ENCODE data around the gene LTBP1. TPM values are rescaled to one million over a fixed set of nuclear protein-coding genes. Genes with fewer than 3 reads are reported as not detected.

LTBP1 gene
- total RNA-seq, 1 donor from 2014 or later, result 327 TPM

GRCh38 chr2:32997705-32998104, 51.0 kb downstream of the LTBP1 start:
- TF ChIP-seq CTCF (IDR thresholded peaks at IDR 0.05; ENCODE audit: unreplicated experiment), result no peak
- Mint-ChIP-seq H3K27me3 (ENCODE audit: unreplicated experiment) (peaks cover 11% of the 10 kb centered on the region), H3K9me3 (ENCODE audit: unreplicated experiment) (no peaks in the 10 kb centered on the region), H3K36me3 (ENCODE audit: low read depth, unreplicated experiment) (peaks cover 26% of the 10 kb centered on the region), H3K27ac (ENCODE audit: unreplicated experiment) (no peak overlapping the region), H3K4me3 (ENCODE audit: unreplicated experiment) (no peak overlapping the region), H3K4me1 (ENCODE audit: unreplicated experiment) (peaks cover 26% of the 10 kb centered on the region)
- no peak for DNase-seq (ENCODE audit: low spot score)

- H3K27ac Mint-ChIP-seq (ENCODE audit: unreplicated experiment), result no peak overlapping the region
- no peak for DNase-seq (ENCODE audit: low spot score)
- H3K4me1 Mint-ChIP-seq (ENCODE audit: unreplicated experiment), result peaks cover 12% of the 10 kb centered on the region
- no peaks in the 10 kb centered on the region for H3K9me3 Mint-ChIP-seq (ENCODE audit: unreplicated experiment)
- peaks cover 5% of the 10 kb centered on the region for H3K36me3 Mint-ChIP-seq (ENCODE audit: low read depth, unreplicated experiment)
- H3K27me3 Mint-ChIP-seq (ENCODE audit: unreplicated experiment), result peaks cover 3% of the 10 kb centered on the region
- TF ChIP-seq CTCF (IDR thresholded peaks at IDR 0.05; ENCODE audit: unreplicated experiment), result no peak
- H3K4me3 Mint-ChIP-seq (ENCODE audit: unreplicated experiment), result no peak overlapping the region
Measured at GRCh38 chr2:33000986-33001385, 54.2 kb downstream of the LTBP1 start.

GRCh38 chr2:33001823-33002222, 55.1 kb downstream of the LTBP1 start:
- Mint-ChIP-seq H3K27me3 (ENCODE audit: unreplicated experiment) (peaks cover 2% of the 10 kb centered on the region), H3K36me3 (ENCODE audit: low read depth, unreplicated experiment) (no peaks in the 10 kb centered on the region), H3K9me3 (ENCODE audit: unreplicated experiment) (no peaks in the 10 kb centered on the region), H3K4me1 (ENCODE audit: unreplicated experiment) (peaks cover 12% of the 10 kb centered on the region), H3K4me3 (ENCODE audit: unreplicated experiment) (no peak overlapping the region), H3K27ac (ENCODE audit: unreplicated experiment) (no peak overlapping the region)
- TF ChIP-seq CTCF (IDR thresholded peaks at IDR 0.05; ENCODE audit: unreplicated experiment), result no peak
- no peak for DNase-seq (ENCODE audit: low spot score)

GRCh38 chr2:33002863-33003262, 56.1 kb downstream of the LTBP1 start:
- no peak for TF ChIP-seq CTCF (IDR thresholded peaks at IDR 0.05; ENCODE audit: unreplicated experiment)

GRCh38 chr2:33005057-33005456, 58.3 kb downstream of the LTBP1 start:
- H3K27me3 Mint-ChIP-seq (ENCODE audit: unreplicated experiment), result no peaks in the 10 kb centered on the region
- H3K36me3 Mint-ChIP-seq (ENCODE audit: low read depth, unreplicated experiment), result peaks cover under 1% of the 10 kb centered on the region
- no peak for TF ChIP-seq CTCF (IDR thresholded peaks at IDR 0.05; ENCODE audit: unreplicated experiment)
- no peak overlapping the region for H3K4me3 Mint-ChIP-seq (ENCODE audit: unreplicated experiment)
- no peak overlapping the region for H3K27ac Mint-ChIP-seq (ENCODE audit: unreplicated experiment)
- peaks cover 14% of the 10 kb centered on the region for H3K4me1 Mint-ChIP-seq (ENCODE audit: unreplicated experiment)
- H3K9me3 Mint-ChIP-seq (ENCODE audit: unreplicated experiment), result no peaks in the 10 kb centered on the region
- no peak for DNase-seq (ENCODE audit: low spot score)

More at GRCh38 chr2:33002863-33003262, 56.1 kb downstream of the LTBP1 start:
- no peaks in the 10 kb centered on the region for H3K36me3 Mint-ChIP-seq (ENCODE audit: low read depth, unreplicated experiment)
- no peaks in the 10 kb centered on the region for H3K9me3 Mint-ChIP-seq (ENCODE audit: unreplicated experiment)
- H3K27ac Mint-ChIP-seq (ENCODE audit: unreplicated experiment), result no peak overlapping the region
- no peaks in the 10 kb centered on the region for H3K27me3 Mint-ChIP-seq (ENCODE audit: unreplicated experiment)
- no peak for DNase-seq (ENCODE audit: low spot score)
- peaks cover 12% of the 10 kb centered on the region for H3K4me1 Mint-ChIP-seq (ENCODE audit: unreplicated experiment)
- peak overlapping the region; percentile 24 for H3K4me3 Mint-ChIP-seq (ENCODE audit: unreplicated experiment)
